Endothelial cell of umbilical vein (primary cell): Measurements from ENCODE around the gene GAB2.

Experiments
- POLR2AphosphoS5 ChIP-seq: IDR thresholded peaks from 2 replicates; pipeline ENCODE4 v1.6.1; 2012; ENCODE audit warnings: low read depth, mild to moderate bottlenecking, control low read depth, low read length, moderate library complexity; ENCODE audit not compliant: insufficient read depth
- TF ChIP-seq, protein P1 (sequence below): IDR thresholded peaks from 2 replicates; pipeline ENCODE4 v1.6.1; 2011; ENCODE audit not compliant: insufficient read depth, insufficient read length

DNA sequence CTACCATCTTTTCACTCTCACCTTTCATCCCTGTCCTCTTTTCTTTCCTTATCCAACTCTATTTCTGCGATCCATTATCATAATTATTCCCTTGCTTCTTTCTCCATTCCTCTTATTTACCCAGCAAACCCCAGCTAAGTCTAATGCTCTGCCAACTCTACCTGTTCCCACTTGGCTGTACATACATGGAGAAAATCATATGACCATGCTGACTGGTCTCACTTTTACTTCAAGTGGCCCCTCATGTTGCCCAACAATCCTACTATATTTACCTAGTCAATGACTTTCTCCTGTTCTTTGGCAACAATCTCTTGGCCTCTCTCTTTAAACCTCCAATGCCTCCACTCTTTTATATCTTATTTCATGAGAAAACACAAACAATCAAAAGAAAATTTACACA, 134.8 kb downstream of the GAB2 start:
- TF ChIP-seq, protein P1, sequence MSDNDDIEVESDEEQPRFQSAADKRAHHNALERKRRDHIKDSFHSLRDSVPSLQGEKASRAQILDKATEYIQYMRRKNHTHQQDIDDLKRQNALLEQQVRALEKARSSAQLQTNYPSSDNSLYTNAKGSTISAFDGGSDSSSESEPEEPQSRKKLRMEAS: no peak
- TF ChIP-seq POLR2AphosphoS5: no peak
